ENCODE measurements around the gene OR52N4. TPM values are rescaled to one million over a fixed set of nuclear protein-coding genes. Genes with fewer than 3 reads are reported as not detected.

The OR52N4 gene
- total RNA-seq (2022; extraction: Qiagen RNA extraction), result not detected in 5 replicates

DNA sequence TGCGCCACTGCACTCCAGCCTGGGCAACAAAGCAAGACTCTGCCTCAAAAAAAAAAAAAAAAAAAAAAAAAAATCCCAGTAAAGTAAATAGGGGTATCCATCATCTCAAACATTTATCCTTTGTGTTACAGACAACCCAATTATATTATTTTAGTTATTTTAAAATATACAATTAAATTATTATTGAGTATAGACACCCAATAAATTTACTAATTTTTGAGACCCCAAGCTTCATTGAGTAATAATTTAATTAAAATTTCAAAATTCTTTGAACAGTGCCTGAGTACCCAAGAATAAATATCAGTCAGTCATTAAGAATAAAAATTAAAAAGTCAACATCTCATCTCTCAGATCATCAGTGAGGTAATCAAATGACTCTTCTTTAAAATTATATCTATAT lies at the start of gene OR52N4:
OR52N4 (plus strand) TSS at position 301 of the 400 bp plus-strand sequence. CDS start 498 bp downstream, outside the sequence.

DNA sequence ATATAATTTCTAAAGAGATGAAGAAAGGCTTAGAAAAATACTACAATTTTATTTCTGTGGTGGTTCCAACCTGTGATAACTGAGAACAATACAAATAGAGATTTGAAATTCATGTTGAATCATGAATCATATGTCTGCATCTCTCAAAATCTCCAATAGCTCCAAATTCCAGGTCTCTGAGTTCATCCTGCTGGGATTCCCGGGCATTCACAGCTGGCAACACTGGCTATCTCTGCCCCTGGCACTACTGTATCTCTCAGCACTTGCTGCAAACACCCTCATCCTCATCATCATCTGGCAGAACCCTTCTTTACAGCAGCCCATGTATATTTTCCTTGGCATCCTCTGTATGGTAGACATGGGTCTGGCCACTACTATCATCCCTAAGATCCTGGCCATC lies 17.6 kb upstream of the OR52N4 start, which contains the start of gene OR56B1:
OR56B1 (plus strand) TSS at position 53 of the 400 bp plus-strand sequence; CDS start at position 122, 69 bp downstream.

DNA sequence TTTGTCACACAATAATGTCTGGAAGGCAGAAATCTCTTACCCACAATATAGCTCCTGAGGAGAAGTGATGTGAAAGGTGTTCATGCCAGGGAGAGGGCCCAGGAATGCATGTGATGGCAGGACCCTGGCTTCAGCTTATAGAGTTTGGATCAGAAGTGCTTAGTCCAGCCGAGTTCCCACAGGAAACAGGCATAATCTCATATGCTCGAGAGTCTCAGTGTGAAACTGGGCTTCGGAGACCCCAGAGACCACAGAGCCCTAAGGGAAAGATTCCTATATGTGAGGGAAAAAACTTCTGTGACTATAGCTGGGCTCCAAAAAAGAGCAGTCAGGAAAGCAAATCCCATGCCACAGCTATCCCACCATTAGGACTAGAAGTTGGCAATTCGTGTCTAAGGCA lies 29.2 kb downstream of the OR52N4 start, which contains the start of gene OR52N5:
OR52N5 (minus strand) TSS at position 101 of the 400 bp plus-strand sequence. CDS start 4,721 bp downstream, outside the sequence.

GRCh38 chr11:5791165-5791564 lies 37.1 kb downstream of the OR52N4 start, which contains the start of gene OR52N1:
TSS of gene OR52N1 (minus strand) at chr11:5791265. CDS start at chr11:5788816, 2,449 bp downstream.

Other genes starting within 250 kb of the OR52N4 start
- gene UBQLN3, start 244.3 kb upstream of the OR52N4 start, total RNA-seq (2022; extraction: Qiagen RNA extraction), result not detected in 5 replicates
- gene UBQLNL, start 237.5 kb upstream of the OR52N4 start, total RNA-seq (2022; extraction: Qiagen RNA extraction), result 0.05 TPM in 1 of 5 replicates, not detected in the others
- gene OR52H1, start 205.7 kb upstream of the OR52N4 start, total RNA-seq (2022; extraction: Qiagen RNA extraction), result not detected in 5 replicates
- not detected in 5 replicates for gene OR52B6, start 173.4 kb upstream of the OR52N4 start, total RNA-seq (2022; extraction: Qiagen RNA extraction)
- gene TRIM6, start 157.6 kb upstream of the OR52N4 start, total RNA-seq (2022; extraction: Qiagen RNA extraction), result 6.7 to 8.4 TPM (median 7.5 TPM) in 5 replicates
- 2.6 to 2.9 TPM (median 2.7 TPM) in 5 replicates for gene TRIM34, start 129.2 kb upstream of the OR52N4 start, total RNA-seq (2022; extraction: Qiagen RNA extraction)
- 8.6 to 10.0 TPM (median 9.2 TPM) in 5 replicates for gene TRIM5, start 69.2 kb upstream of the OR52N4 start, total RNA-seq (2022; extraction: Qiagen RNA extraction)
- 0.73 to 1.5 TPM (median 0.84 TPM) in 5 replicates for gene TRIM22, start 64.5 kb upstream of the OR52N4 start, total RNA-seq (2022; extraction: Qiagen RNA extraction)
- not detected in 5 replicates for gene OR56B1, start 17.8 kb upstream of the OR52N4 start, total RNA-seq (2022; extraction: Qiagen RNA extraction)
- not detected in 5 replicates for gene OR52N5, start 29.1 kb downstream of the OR52N4 start, total RNA-seq (2022; extraction: Qiagen RNA extraction)
- not detected in 5 replicates for gene OR52N1, start 37.0 kb downstream of the OR52N4 start, total RNA-seq (2022; extraction: Qiagen RNA extraction)
- gene OR52N2, start 54.7 kb downstream of the OR52N4 start, total RNA-seq (2022; extraction: Qiagen RNA extraction), result not detected in 5 replicates
- not detected in 5 replicates for gene OR52E6, start 87.7 kb downstream of the OR52N4 start, total RNA-seq (2022; extraction: Qiagen RNA extraction)
- not detected in 5 replicates for gene OR52E8, start 103.4 kb downstream of the OR52N4 start, total RNA-seq (2022; extraction: Qiagen RNA extraction)
- gene OR52E4, start 126.4 kb downstream of the OR52N4 start, total RNA-seq (2022; extraction: Qiagen RNA extraction), result not detected in 5 replicates
- gene OR52E5, start 139.0 kb downstream of the OR52N4 start, total RNA-seq (2022; extraction: Qiagen RNA extraction), result not detected in 5 replicates
- gene OR56A3, start 188.0 kb downstream of the OR52N4 start, total RNA-seq (2022; extraction: Qiagen RNA extraction), result not detected in 5 replicates
- not detected in 5 replicates for gene OR56A5, start 214.3 kb downstream of the OR52N4 start, total RNA-seq (2022; extraction: Qiagen RNA extraction)
- not detected in 5 replicates for gene OR52L1, start 232.7 kb downstream of the OR52N4 start, total RNA-seq (2022; extraction: Qiagen RNA extraction)